ENCODE results near the gene RINT1. TPM values are rescaled to one million over a fixed set of nuclear protein-coding genes. Genes with fewer than 3 reads are reported as not detected.
A peak's percentile ranks its signal among the peaks of the same experiment; 100 is the strongest.

RINT1 gene
- total and polyA plus RNA-seq, 2 donors (not counting 1 experiment from before 2014, with no cell fraction given): 16.3 to 26.0 TPM

DNA sequence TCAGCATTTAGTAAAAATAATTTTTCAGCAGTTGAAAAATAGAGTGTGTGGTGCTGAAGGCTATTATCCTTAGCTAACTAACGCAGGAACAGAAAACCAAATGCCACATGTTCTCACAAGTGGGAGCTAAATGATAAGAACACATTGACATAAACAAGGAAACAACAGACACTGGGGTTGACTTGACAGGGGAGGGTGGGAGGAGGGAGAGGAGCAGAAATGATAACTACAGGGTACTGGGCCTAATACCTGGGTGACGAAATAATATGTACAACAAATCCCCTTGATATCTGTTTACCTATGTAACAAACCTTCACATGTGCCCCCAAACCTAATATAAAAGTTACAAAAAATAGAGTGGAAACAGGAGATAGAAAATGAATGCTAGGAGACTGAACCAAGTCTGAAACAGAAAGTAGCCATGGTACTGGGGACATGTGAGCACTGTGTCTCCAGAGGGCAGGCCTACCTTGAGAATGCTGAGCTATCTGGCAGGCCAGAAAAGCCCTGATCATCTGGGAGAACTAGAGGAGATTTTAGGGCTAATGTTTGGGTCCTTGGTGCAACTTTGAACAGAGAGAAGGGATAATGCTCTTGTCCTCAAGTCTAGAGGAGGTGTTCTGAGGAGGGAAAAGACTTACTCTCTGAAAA lies 54.0 kb downstream of the RINT1 start:
- Histone ChIP-seq H3K4me1 (ENCODE audit: control insufficient read depth, extremely low read depth, insufficient read depth, low read length) (no peaks in the 10 kb centered on the region), H3K36me3 (ENCODE audit: control insufficient read depth, insufficient read depth, low read length) (no peaks in the 10 kb centered on the region), H3K4me2 (ENCODE audit: extremely low read depth, insufficient read depth, low read length) (no peak overlapping the region), H3K4me3 (replicated peaks in 1 of 4; ENCODE audit: control extremely low read depth in 1 of 4, insufficient read depth in 1 of 4, low read depth in 3 of 4, low read length in 4 of 4) (no peak overlapping the region), H3K79me2 (ENCODE audit: control insufficient read depth, insufficient read depth, low read length) (no peaks in the 10 kb centered on the region), H3K9me3 (ENCODE audit: control insufficient read depth, insufficient read depth, low read depth, low read length) (no peaks in the 10 kb centered on the region), H4K20me1 (ENCODE audit: control insufficient read depth, extremely low read depth, insufficient read depth, low read length) (no peaks in the 10 kb centered on the region), H2AFZ (ENCODE audit: low read length) (no peak overlapping the region), H3K27me3 (ENCODE audit: control insufficient read depth, insufficient read depth, low read length) (no peaks in the 10 kb centered on the region), H3K27ac (ENCODE audit: insufficient read depth, low read length) (no peak overlapping the region), H3K9ac (ENCODE audit: insufficient read depth, low read length) (no peak overlapping the region)
- no peak for DNase-seq (ENCODE audit: low read depth in 2 of 2)
- TF ChIP-seq EZH2 (IDR thresholded peaks at IDR 0.05; ENCODE audit: low read length, missing control alignments) (no peak), CTCF (conservative IDR thresholded peaks at IDR 0.05 in 1 of 2, IDR thresholded peaks at IDR 0.05 in 1 of 2; ENCODE audit: low read depth in 1 of 2, low read length in 2 of 2) (no peak)

DNA sequence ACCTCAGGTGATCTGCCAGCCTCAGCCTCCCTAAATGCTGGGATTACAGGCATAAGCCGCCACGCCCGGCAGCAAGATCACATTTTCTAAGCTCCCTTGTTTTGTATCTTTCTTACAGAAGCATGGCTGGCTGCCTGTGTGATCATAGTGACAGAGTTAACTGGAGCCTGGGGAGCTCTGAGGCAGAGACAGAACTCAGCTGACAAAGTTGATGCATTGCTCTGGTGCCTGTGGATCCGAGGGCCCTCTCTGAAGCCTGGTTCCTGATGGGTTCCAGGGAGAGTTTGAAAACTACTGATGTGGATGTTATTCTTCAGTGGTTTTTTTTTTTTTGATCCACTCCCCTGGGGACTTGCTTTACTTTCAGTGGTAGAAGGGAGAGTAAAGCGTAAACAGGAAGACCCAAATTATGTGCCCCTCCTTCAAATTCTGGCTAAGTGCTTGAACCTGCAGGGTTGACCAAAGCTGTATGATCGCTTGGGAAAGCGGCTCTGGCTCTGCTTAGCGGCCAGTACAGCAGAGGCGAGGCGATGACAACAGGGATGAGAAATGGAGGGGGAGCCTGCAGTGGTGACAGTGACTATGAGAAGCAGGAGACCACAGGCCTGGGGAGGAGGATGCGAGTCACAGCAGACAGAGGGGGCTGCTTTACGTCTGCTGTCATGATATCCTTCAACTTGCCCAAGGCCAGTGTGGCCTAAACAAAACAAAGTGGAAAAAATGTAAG lies 56.1 kb downstream of the RINT1 start:
- no peaks in the 10 kb centered on the region for H3K9me3 ChIP-seq (ENCODE audit: control insufficient read depth, insufficient read depth, low read depth, low read length)
- no peak overlapping the region for H3K27ac ChIP-seq (ENCODE audit: insufficient read depth, low read length)
- no peaks in the 10 kb centered on the region for H3K27me3 ChIP-seq (ENCODE audit: control insufficient read depth, insufficient read depth, low read length)
- H3K36me3 ChIP-seq (ENCODE audit: control insufficient read depth, insufficient read depth, low read length): no peaks in the 10 kb centered on the region
- no peaks in the 10 kb centered on the region for H4K20me1 ChIP-seq (ENCODE audit: control insufficient read depth, extremely low read depth, insufficient read depth, low read length)
- no peak for TF ChIP-seq EZH2 (IDR thresholded peaks at IDR 0.05; ENCODE audit: low read length, missing control alignments)
- no peak for TF ChIP-seq CTCF (conservative IDR thresholded peaks at IDR 0.05 in 1 of 2, IDR thresholded peaks at IDR 0.05 in 1 of 2; ENCODE audit: low read depth in 1 of 2, low read length in 2 of 2)
- DNase-seq (ENCODE audit: low read depth in 2 of 2): peak in 1 of 2 donors; percentile 11
- H3K4me3 ChIP-seq (replicated peaks in 1 of 4; ENCODE audit: control extremely low read depth in 1 of 4, insufficient read depth in 1 of 4, low read depth in 3 of 4, low read length in 4 of 4): no peak overlapping the region
- no peaks in the 10 kb centered on the region for H3K4me1 ChIP-seq (ENCODE audit: control insufficient read depth, extremely low read depth, insufficient read depth, low read length)
- H3K79me2 ChIP-seq (ENCODE audit: control insufficient read depth, insufficient read depth, low read length): no peaks in the 10 kb centered on the region
- H2AFZ ChIP-seq (ENCODE audit: low read length): peak overlapping the region; percentile 28
- no peak overlapping the region for H3K4me2 ChIP-seq (ENCODE audit: extremely low read depth, insufficient read depth, low read length)
- no peak overlapping the region for H3K9ac ChIP-seq (ENCODE audit: insufficient read depth, low read length)

GRCh38 chr7:105589356-105590077 lies 57.5 kb downstream of the RINT1 start:
- Histone ChIP-seq H3K27ac (ENCODE audit: insufficient read depth, low read length) (no peak overlapping the region), H3K4me1 (ENCODE audit: control insufficient read depth, extremely low read depth, insufficient read depth, low read length) (no peaks in the 10 kb centered on the region), H4K20me1 (ENCODE audit: control insufficient read depth, extremely low read depth, insufficient read depth, low read length) (no peaks in the 10 kb centered on the region), H3K4me3 (replicated peaks in 1 of 4; ENCODE audit: control extremely low read depth in 1 of 4, insufficient read depth in 1 of 4, low read depth in 3 of 4, low read length in 4 of 4) (no peak overlapping the region), H3K36me3 (ENCODE audit: control insufficient read depth, insufficient read depth, low read length) (no peaks in the 10 kb centered on the region), H3K9ac (ENCODE audit: insufficient read depth, low read length) (no peak overlapping the region), H3K9me3 (ENCODE audit: control insufficient read depth, insufficient read depth, low read depth, low read length) (no peaks in the 10 kb centered on the region), H3K4me2 (ENCODE audit: extremely low read depth, insufficient read depth, low read length) (no peak overlapping the region), H3K79me2 (ENCODE audit: control insufficient read depth, insufficient read depth, low read length) (no peaks in the 10 kb centered on the region), H3K27me3 (ENCODE audit: control insufficient read depth, insufficient read depth, low read length) (no peaks in the 10 kb centered on the region), H2AFZ (ENCODE audit: low read length) (no peak overlapping the region)
- peak; percentile 53 to 75 for TF ChIP-seq CTCF (conservative IDR thresholded peaks at IDR 0.05 in 1 of 2, IDR thresholded peaks at IDR 0.05 in 1 of 2; ENCODE audit: low read depth in 1 of 2, low read length in 2 of 2)
- no peak for TF ChIP-seq EZH2 (IDR thresholded peaks at IDR 0.05; ENCODE audit: low read length, missing control alignments)
- DNase-seq (ENCODE audit: low read depth in 2 of 2): peak; percentile 68 to 85
